AG04449 (cell line): Measurements from ENCODE around the gene STRADA.

Experiments
- CTCF ChIA-PET: fragments of 350-600 bp; formaldehyde crosslinking; extraction: SDS; loops from one replicate; lab custom pipeline; 2021; ENCODE audit warnings: antibody characterized with exemption; lab: Yijun Ruan, JAX
- POLR2A ChIA-PET: fragments of 400-600, 350-600 bp; formaldehyde crosslinking; extraction: SDS; loops from one replicate; lab custom pipeline; 2020; ENCODE audit warnings: antibody characterized with exemption, inconsistent platforms; lab: Yijun Ruan, JAX
- DNase-seq: peaks from one replicate; pipeline ENCODE4 v3.0.0-alpha.2; 2010; ENCODE audit warnings: low read depth, low spot score
- H3K4me3 ChIP-seq: 2 replicates; pipeline ENCODE4 v1.5.1; 2011; ENCODE audit warnings: low read depth, mild to moderate bottlenecking, control low read depth, low read length
- CTCF ChIP-seq: IDR thresholded peaks from one replicate; pipeline ENCODE4 v1.5.1; 2011; ENCODE audit warnings: mild to moderate bottlenecking, moderate library complexity, low read length, control low read depth, inconsistent platforms; ENCODE audit not compliant: insufficient read depth; ENCODE audit errors: missing control alignments

Gene STRADA

GRCh38 chr17:63753215-63753614 lies 11.6 kb upstream of the STRADA start:
- no peak overlapping the region for H3K4me3 ChIP-seq
- POLR2A ChIA-PET, result no interaction called here
- CTCF ChIA-PET, result no interaction called here
- TF ChIP-seq CTCF, result no peak
- DNase-seq, result no peak

- no peak for DNase-seq
- no peak overlapping the region for H3K4me3 ChIP-seq
- CTCF ChIA-PET, result no interaction called here
- POLR2A ChIA-PET, result no interaction called here
- no peak for TF ChIP-seq CTCF
Measured at GRCh38 chr17:63752707-63753106, 11.1 kb upstream of the STRADA start.

GRCh38 chr17:63751806-63752205 lies 10.2 kb upstream of the STRADA start:
- ChIA-PET POLR2A (no interaction called here), CTCF (no interaction called here)
- H3K4me3 ChIP-seq, result no peak overlapping the region
- no peak for DNase-seq
- TF ChIP-seq CTCF, result no peak

- ChIA-PET CTCF (interaction anchor here (0.6 kb wide), 1 partner anchor 130 kb away, joined by 4 read pairs; no protein-coding TSS in a partner anchor), POLR2A (interaction anchor here (0.8 kb wide), 1 partner anchor 41 kb away, joined by 4 read pairs; the partner anchor contains the start of gene LIMD2)
Measured at GRCh38 chr17:63741143-63741407, 524 bp downstream of the STRADA start.

GRCh38 chr17:63740464-63741142 lies 996 bp downstream of the STRADA start:
- TF ChIP-seq CTCF, result no peak
- ChIA-PET POLR2A (interaction anchor here (0.6 to 0.8 kb wide), 2 partner anchors 41 to 765 kb away, joined by 3 to 4 read pairs; partner anchors contain the start of gene LIMD2), CTCF (interaction anchor here (0.6 kb wide), 1 partner anchor 129 kb away, joined by 4 read pairs; no protein-coding TSS in a partner anchor)
- peak overlapping the region; percentile 85 for H3K4me3 ChIP-seq
- DNase-seq, result no peak

More at GRCh38 chr17:63741143-63741407, 524 bp downstream of the STRADA start:
- DNase-seq, result no peak
- TF ChIP-seq CTCF, result no peak
- peak overlapping the region; percentile 85 for H3K4me3 ChIP-seq

GRCh38 chr17:63735691-63736090 lies 5.9 kb downstream of the STRADA start:
- TF ChIP-seq CTCF, result no peak
- POLR2A ChIA-PET, result no interaction called here
- DNase-seq, result no peak
- no peak overlapping the region for H3K4me3 ChIP-seq
- CTCF ChIA-PET, result interaction anchor here (1.2 to 1.3 kb wide), 2 partner anchors 37 to 310 kb away, joined by 3 to 4 read pairs; no protein-coding TSS in a partner anchor
